Measurements from ENCODE around the gene GUCY2C.

DNA sequence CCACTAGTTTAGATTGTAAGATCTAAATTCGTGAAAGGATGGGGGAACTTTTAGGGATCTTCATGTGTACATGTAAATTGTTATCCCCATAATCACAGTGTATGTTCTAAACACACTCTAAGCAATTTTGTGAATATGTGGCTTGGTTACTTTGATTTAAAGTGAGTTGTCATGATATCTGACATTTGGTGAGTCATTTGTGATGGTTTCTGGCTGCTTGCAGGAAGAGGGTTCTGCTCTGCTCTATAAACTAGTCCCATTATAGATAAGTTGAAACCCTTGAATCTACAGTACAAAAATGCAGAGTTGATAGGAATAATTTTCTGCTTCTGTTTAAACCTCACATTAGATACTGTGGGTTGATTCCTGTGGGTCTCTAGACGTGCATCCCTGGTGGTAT lies 14.8 kb downstream of the GUCY2C start:
- TF ChIP-seq CTCF (IDR thresholded peaks at IDR 0.05) (no peak), POLR2A (IDR thresholded peaks at IDR 0.05) (no peak)

Measured in suprapubic skin (tissue), 3 donors.